ENCODE measurements around the gene CCDC137. TPM values are rescaled to one million over a fixed set of nuclear protein-coding genes. Genes with fewer than 3 reads are reported as not detected.

CCDC137 gene
- total and polyA plus RNA-seq, 2 of the 13 experiments (the other 11 are each of a cell fraction or from before 2014, with no cell fraction given), result 14.6 to 39.1 TPM

GRCh38 chr17:81666342-81667191 is at the start of gene CCDC137, which contains the start of gene OXLD1 (continued):
- TF ChIP-seq ZNF143 (CRISPR knock-in tag; IDR thresholded peaks at IDR 0.05), result peak; percentile 76
- TF ChIP-seq TCF12 (IDR thresholded peaks at IDR 0.05), result no peak
- TF ChIP-seq TCF12 (CRISPR knock-in tag; IDR thresholded peaks at IDR 0.05), result peak; percentile 40; the same call in 1 of the 2 replicates
- TF ChIP-seq BCL3 (CRISPR knock-in tag; IDR thresholded peaks at IDR 0.05), result peak; percentile 81
- no peak for TF ChIP-seq NFIC (IDR thresholded peaks at IDR 0.05; ENCODE audit: low read length)
- TF ChIP-seq ZNF280D (CRISPR knock-in tag; IDR thresholded peaks at IDR 0.05), result 0 out of 2 replicates have a peak, but pooled peaks have one; percentile 6
- TF ChIP-seq ZIK1 (CRISPR knock-in tag; IDR thresholded peaks at IDR 0.05; ENCODE audit: borderline replicate concordance, low read depth), result peak; percentile 83
- peak; percentile 79; the same call in 1 of the 2 replicates for TF ChIP-seq GLI4 (CRISPR knock-in tag; IDR thresholded peaks at IDR 0.05; ENCODE audit: borderline replicate concordance)
- TF ChIP-seq BRCA1 (CRISPR knock-in tag; IDR thresholded peaks at IDR 0.05), result peak; percentile 55; the same call in 1 of the 2 replicates
- 0 out of 2 replicates have a peak, but pooled peaks have one; percentile 29 for TF ChIP-seq ZFP62 (CRISPR knock-in tag; IDR thresholded peaks at IDR 0.05)
- no peak; the same call in 1 of the 2 replicates for TF ChIP-seq ZNF503 (CRISPR knock-in tag; IDR thresholded peaks at IDR 0.05)
- TF ChIP-seq THAP11 (CRISPR knock-in tag; IDR thresholded peaks at IDR 0.05), result peak; percentile 95
- no peak for TF ChIP-seq ZKSCAN1 (IDR thresholded peaks at IDR 0.05; ENCODE audit: low read length)
- peak; percentile 15; the same call in 1 of the 2 replicates for TF ChIP-seq SP5 (CRISPR knock-in tag; IDR thresholded peaks at IDR 0.05; ENCODE audit: borderline replicate concordance, low read depth)
- TF ChIP-seq NFE2L1 (CRISPR knock-in tag; IDR thresholded peaks at IDR 0.05; ENCODE audit: borderline replicate concordance), result no peak
- TF ChIP-seq MXI1 (IDR thresholded peaks at IDR 0.05; ENCODE audit: borderline replicate concordance, low read depth, low read length), result peak; percentile 98
- TF ChIP-seq RARG (CRISPR knock-in tag; IDR thresholded peaks at IDR 0.05; ENCODE audit: low read depth), result no peak; the same call in 1 of the 2 replicates
- peak; percentile 59; the same call in 1 of the 2 replicates for TF ChIP-seq BORCS8-MEF2B (CRISPR knock-in tag; IDR thresholded peaks at IDR 0.05)
- TF ChIP-seq ATF7 (IDR thresholded peaks at IDR 0.05), result no peak
- no peak; the same call in 1 of the 2 replicates for TF ChIP-seq ATF7 (CRISPR knock-in tag; IDR thresholded peaks at IDR 0.05)
- no peak for TF ChIP-seq ZNF652 (CRISPR knock-in tag; IDR thresholded peaks at IDR 0.05; ENCODE audit: borderline replicate concordance, low read depth)
- TF ChIP-seq THAP8 (CRISPR knock-in tag; IDR thresholded peaks at IDR 0.05; ENCODE audit: borderline replicate concordance), result peak; percentile 59; the same call in 1 of the 2 replicates
- peak; percentile 73; the same call in 1 of the 2 replicates for TF ChIP-seq ZSCAN31 (CRISPR knock-in tag; IDR thresholded peaks at IDR 0.05; ENCODE audit: low read depth)
- TF ChIP-seq ZNF709 (CRISPR knock-in tag; IDR thresholded peaks at IDR 0.05), result peak; percentile 92
